ENCODE data around the gene CMSS1.
"Not testable (repeated sequence)": the region's sequence is repeated elsewhere in the genome, so short reads cannot be mapped to it uniquely, and the experiment has no call there.

CMSS1 gene

GRCh38 chr3:100024520-100025303, 207.1 kb downstream of the CMSS1 start:
- DNase-seq (ENCODE audit: low spot score): no peak

- no peak for DNase-seq (ENCODE audit: low spot score)
Measured at GRCh38 chr3:100027321-100027720, 209.7 kb downstream of the CMSS1 start.

DNA sequence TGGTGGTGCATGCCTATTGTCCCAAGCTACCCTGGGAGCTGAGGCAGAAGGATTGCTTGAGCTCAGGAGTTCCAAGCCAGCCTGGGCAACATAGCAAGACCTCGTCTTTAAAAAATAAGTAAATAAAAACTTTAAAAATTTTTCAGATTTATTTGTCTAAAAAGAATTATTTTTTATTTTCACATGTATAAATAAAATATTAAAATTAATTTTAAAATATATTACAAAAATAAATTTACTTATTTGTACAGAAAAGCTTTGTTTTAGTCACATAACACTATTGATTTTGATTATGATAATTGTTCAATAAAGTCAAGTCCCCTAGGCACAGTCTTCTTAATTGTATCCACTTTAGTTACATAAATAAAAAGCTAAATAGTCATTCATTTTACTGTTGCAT, 211.4 kb downstream of the CMSS1 start:
- no peak for DNase-seq (ENCODE audit: low spot score)

GRCh38 chr3:100029689-100030088, 212.0 kb downstream of the CMSS1 start:
- DNase-seq (ENCODE audit: low spot score): no peak

GRCh38 chr3:100030346-100030745, 212.7 kb downstream of the CMSS1 start:
- no peak for DNase-seq (ENCODE audit: low spot score)

DNA sequence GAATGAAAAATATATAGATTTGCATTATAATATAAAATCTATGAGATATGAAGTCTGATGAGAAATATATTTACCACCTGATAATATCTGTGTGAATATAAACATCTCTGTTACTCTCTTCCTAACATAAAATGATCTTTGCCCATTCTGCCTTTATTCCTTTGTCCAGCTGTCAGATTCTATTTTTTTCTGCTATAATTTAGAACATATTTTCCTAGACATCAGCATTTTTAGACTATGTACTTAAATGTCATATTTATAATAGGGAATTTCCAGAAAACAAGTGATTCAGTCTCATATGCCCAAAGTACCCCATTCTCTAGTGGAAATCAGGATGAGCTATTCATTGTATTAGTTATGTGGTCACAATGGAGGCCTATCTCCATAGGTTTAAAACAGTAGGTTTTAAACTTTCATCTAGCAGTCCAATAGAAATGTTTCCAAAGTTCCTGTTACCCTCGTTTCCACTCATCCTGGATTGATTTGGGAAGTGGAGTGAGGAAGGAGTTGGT, 213.3 kb downstream of the CMSS1 start:
- no peak for DNase-seq (ENCODE audit: low spot score)

- DNase-seq (ENCODE audit: low spot score): no peak
Measured at GRCh38 chr3:100032243-100032642, 214.6 kb downstream of the CMSS1 start.

DNA sequence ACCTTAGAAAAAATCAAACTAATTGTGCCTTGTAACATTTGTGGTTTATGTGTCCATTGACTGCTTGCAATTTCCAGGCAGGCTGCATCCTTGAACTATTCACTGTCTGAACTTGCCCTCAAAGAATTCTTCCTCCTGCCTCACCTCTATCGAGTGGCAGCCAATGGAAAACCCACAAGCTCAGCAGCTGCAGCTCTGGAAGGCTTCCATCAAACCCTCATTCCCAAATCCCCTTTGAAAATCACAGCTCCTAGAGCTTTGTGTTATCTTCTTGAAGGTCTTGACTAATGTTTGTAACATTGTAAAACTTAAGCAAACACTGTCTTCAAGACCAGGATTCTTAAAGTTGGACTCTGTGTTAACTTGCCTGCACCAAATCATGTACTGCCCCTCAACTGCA, 215.5 kb downstream of the CMSS1 start:
- no peak for DNase-seq (ENCODE audit: low spot score)

DNA sequence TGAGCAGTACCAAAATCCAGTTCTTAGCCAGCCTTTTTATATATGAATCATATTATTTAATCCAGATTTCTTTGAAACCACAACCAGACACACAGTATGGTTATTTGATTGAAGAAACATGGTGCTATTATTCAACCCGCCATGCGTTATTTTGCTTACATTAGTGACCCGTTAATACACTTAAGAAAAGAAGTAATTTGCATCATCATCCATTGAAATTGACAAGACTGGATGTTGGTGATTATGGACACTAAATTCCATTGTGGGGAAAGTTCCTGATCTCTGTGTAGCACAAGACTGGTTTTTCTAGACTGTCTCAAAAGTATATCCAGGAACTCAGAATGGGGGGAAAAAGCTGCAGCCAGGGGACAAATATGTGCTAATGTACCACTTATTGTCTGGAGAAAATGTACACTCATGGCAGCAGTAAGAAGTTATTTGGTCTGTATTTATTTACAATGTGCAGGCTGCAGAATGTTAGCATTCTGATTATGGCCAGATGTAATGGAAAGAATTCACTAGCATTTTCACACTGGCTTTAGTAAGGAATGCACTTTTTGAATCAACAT, 216.3 kb downstream of the CMSS1 start:
- DNase-seq (ENCODE audit: low spot score): no peak

DNA sequence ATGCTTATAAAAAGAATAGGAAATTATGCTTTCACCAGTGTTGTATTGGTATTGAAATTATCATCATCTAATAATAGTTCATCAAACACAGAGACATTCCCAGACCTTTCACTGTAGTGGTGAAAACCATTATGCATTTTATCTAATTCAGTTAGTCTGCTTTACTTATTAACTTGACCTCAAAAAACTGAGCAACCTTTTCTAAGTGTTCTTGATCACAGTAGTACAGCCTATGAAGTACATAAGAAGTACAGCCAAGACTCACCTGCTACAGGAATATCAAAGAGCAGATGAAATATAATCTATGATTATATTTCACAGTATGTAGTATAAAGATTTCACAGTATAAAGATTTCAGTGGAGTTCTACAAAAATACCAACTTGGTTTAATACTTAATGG, 221.4 kb downstream of the CMSS1 start:
- no peak for DNase-seq (ENCODE audit: low spot score)

GRCh38 chr3:100040451-100041225, 223.0 kb downstream of the CMSS1 start:
- no peak for DNase-seq (ENCODE audit: low spot score)

DNA sequence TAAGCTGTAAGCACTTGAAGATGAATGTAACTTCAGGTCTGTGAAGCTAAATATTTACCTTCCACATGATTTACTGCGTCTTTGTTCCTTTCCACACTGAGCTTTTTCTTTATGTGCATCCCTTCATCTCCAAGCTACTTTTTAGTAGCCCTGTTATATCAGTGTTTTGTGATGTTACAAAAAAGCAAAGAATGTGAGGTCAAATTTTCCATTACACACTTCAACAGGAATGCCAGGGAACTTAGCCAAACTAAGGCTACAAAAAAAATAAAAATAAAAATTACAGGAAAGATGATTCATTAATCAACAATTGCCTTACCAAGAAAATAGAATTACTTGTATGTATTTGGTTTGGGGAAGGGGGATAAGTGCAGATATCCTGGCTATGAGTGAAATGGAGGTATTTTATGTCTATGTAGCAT, 223.7 kb downstream of the CMSS1 start:
- no peak for DNase-seq (ENCODE audit: low spot score)

DNA sequence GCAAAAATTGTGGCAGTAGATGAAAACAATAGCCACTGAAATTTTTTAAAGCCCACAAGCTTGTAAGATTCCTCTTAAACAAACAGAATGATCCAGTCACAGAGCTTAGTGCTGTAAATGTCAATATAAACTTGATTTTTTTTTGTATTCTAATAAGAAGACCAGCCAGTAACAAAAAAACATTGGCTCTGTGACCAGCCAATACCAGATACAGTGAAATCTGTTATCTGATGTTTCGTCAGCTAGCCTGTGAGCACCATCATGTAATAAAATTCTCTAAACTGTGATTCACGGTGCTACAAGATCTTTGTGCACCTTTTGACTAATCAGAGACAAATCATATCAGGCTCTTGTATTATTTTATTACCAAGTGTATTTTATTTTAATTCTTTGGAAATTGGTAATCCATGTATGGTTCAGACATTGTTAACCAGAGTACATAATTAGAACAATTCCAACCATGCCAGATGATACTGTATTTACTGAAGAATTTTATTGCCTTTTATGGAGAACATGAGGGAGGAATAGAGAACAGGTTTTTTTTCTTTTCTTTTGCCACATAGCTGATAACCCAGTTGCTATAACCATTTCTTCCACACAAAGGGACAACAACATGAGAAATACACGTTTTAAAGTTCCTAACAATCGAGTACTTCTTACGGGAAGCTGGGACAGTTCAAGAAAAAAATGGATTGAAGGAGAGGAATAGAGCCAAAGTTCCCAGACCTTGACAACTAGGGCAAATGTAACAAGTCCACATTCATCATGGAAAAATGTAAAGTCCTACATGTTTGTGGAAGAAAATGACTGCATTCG, 224.7 kb downstream of the CMSS1 start:
- no peak for DNase-seq (ENCODE audit: low spot score)

DNA sequence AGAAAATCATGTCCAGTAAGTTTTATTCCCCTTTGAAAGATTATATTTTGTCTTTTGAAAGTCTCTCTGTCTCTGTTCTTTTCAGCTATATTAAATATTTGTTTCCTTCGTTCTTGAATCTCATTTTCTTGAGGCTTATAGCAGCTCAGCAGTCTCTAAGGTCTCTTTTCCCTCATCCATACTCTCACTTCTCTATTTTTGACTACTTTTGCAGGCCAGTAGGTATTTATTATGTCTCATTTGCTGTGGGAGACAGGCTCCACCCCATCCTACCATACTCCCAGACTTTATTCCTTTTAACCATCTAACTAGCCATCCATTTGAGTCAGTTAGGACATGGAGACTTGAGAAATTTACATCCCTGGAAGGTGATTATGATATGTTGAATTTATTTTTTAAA, 225.6 kb downstream of the CMSS1 start:
- DNase-seq (ENCODE audit: low spot score): no peak

GRCh38 chr3:100044369-100044768, 226.7 kb downstream of the CMSS1 start:
- no peak for DNase-seq (ENCODE audit: low spot score)

- no peak for DNase-seq (ENCODE audit: low spot score)
Measured at GRCh38 chr3:100045696-100046095, 228.0 kb downstream of the CMSS1 start.

GRCh38 chr3:100046986-100047385, 229.3 kb downstream of the CMSS1 start:
- no peak for DNase-seq (ENCODE audit: low spot score)

- peak; percentile 94 for DNase-seq (ENCODE audit: low spot score)
Measured at GRCh38 chr3:100047455-100048141, 229.9 kb downstream of the CMSS1 start.

DNA sequence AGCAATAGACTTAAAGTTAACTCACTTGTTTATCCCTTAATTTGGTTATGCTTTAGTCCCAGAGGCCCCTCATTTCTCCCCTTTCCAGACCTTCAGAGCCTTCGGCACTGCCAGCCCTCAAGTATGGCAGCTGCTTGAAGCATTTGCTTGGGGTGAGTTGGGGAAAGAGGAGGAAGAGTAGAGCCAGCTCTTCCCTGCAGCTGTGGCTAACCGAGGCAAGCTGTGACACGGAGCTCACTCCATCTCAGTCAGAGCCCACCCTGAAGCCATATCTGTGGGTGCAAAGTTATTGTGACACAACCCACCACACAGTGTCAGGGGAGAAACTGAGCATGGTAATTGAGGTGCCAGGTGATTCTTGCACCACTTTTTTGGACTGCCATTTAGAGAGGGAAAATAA, 230.6 kb downstream of the CMSS1 start:
- DNase-seq (ENCODE audit: low spot score): no peak

DNA sequence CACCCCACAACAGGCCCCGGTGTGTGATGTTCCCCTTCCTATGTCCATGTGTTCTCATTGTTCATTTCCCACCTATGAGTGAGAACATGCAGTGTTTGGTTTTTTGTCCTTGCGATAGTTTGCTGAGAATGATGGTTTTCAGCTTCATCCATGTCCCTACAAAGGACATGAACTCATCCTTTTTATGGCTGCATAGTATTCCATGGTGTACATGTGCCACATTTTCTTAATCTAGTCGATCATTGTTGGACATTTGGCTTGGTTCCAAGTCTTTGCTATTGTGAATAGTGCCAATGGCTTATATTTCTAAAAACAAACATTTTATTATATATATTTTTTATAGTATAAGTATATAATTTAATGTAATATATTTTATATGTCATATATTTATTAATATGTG, 233.9 kb downstream of the CMSS1 start:
- DNase-seq (ENCODE audit: low spot score): not testable (repeated sequence)

GRCh38 chr3:100053951-100054620, 236.4 kb downstream of the CMSS1 start:
- no peak for DNase-seq (ENCODE audit: low spot score)

All from SW480 (cell line).